ENCODE measurements around the gene TATDN2.
"Not testable (repeated sequence)": the region's sequence is repeated elsewhere in the genome, so short reads cannot be mapped to it uniquely, and the experiment has no call there.

TATDN2 gene

GRCh38 chr3:10260211-10260701, 12.0 kb downstream of the TATDN2 start:
- no peak overlapping the region for H3K4me3 ChIP-seq (ENCODE audit: low read depth, low read length)
- no peak for TF ChIP-seq CTCF (IDR thresholded peaks at IDR 0.05; ENCODE audit: low read depth, low read length)

GRCh38 chr3:10262027-10262426, 13.8 kb downstream of the TATDN2 start:
- H3K4me3 ChIP-seq (ENCODE audit: low read depth, low read length): no peak overlapping the region
- TF ChIP-seq CTCF (IDR thresholded peaks at IDR 0.05; ENCODE audit: low read depth, low read length): no peak

GRCh38 chr3:10263646-10264363, 15.5 kb downstream of the TATDN2 start:
- no peak overlapping the region for H3K4me3 ChIP-seq (ENCODE audit: low read depth, low read length)
- peak; percentile 45 for TF ChIP-seq CTCF (IDR thresholded peaks at IDR 0.05; ENCODE audit: low read depth, low read length)

GRCh38 chr3:10265833-10266232, 17.6 kb downstream of the TATDN2 start:
- H3K4me3 ChIP-seq (ENCODE audit: low read depth, low read length): no peak overlapping the region
- no peak for TF ChIP-seq CTCF (IDR thresholded peaks at IDR 0.05; ENCODE audit: low read depth, low read length)

GRCh38 chr3:10266936-10267335, 18.7 kb downstream of the TATDN2 start:
- H3K4me3 ChIP-seq (ENCODE audit: low read depth, low read length): not testable (repeated sequence)

- no peak for TF ChIP-seq CTCF (IDR thresholded peaks at IDR 0.05; ENCODE audit: low read depth, low read length)
- no peak overlapping the region for H3K4me3 ChIP-seq (ENCODE audit: low read depth, low read length)
Measured at GRCh38 chr3:10268116-10268515, 19.9 kb downstream of the TATDN2 start.

GRCh38 chr3:10268930-10269329, 20.7 kb downstream of the TATDN2 start:
- H3K4me3 ChIP-seq (ENCODE audit: low read depth, low read length): no peak overlapping the region
- no peak for TF ChIP-seq CTCF (IDR thresholded peaks at IDR 0.05; ENCODE audit: low read depth, low read length)

GRCh38 chr3:10269443-10269842, 21.2 kb downstream of the TATDN2 start:
- no peak for TF ChIP-seq CTCF (IDR thresholded peaks at IDR 0.05; ENCODE audit: low read depth, low read length)
- no peak overlapping the region for H3K4me3 ChIP-seq (ENCODE audit: low read depth, low read length)

GRCh38 chr3:10272476-10272875, 24.2 kb downstream of the TATDN2 start:
- not testable (repeated sequence) for H3K4me3 ChIP-seq (ENCODE audit: low read depth, low read length)

Measured in WI38 (cell line).